Lung (tissue), 12 donors: Measurements from ENCODE around the gene TEP1. TPM values are rescaled to one million over a fixed set of nuclear protein-coding genes. Genes with fewer than 3 reads are reported as not detected.
A peak's percentile ranks its signal among the peaks of the same experiment; 100 is the strongest.

Experiments used
- ATAC-seq: fragments of 200-7000 bp; cut with Tn5 transposase; one replicate; pipeline ENCODE4 v1.9.1; 2020; ENCODE audit warnings: moderate number of reproducible peaks; ENCODE audit not compliant: insufficient read depth, low FRiP score
- DNase-seq, 3 donors: peaks; one replicate each; pipeline ENCODE4 v3.0.0-alpha.2; 2013 to 2017
- H3K27ac ChIP-seq, 2 donors: one replicate each; pipeline ENCODE4 v1.5.1; 2013; ENCODE audit warnings: mild to moderate bottlenecking in 2 of 2, moderate library complexity in 2 of 2, control low read depth in 1 of 2, inconsistent platforms in 1 of 2, low read depth in 1 of 2, low read length in 1 of 2
- H3K27me3 ChIP-seq, 3 donors: one replicate each; pipeline ENCODE4 v1.5.1; 2013; ENCODE audit warnings: low read length in 2 of 3; ENCODE audit not compliant: control insufficient read depth in 3 of 3, insufficient read depth in 3 of 3
- H3K36me3 ChIP-seq, 4 donors: one replicate each; pipeline ENCODE4 v1.5.1; 2013; ENCODE audit warnings: low read length in 4 of 4, mild to moderate bottlenecking in 1 of 4, moderate library complexity in 1 of 4; ENCODE audit not compliant: control insufficient read depth in 4 of 4, insufficient read depth in 4 of 4
- H3K4me1 ChIP-seq, 5 donors: one replicate each; pipeline ENCODE4 v1.5.1; 2013; ENCODE audit warnings: low read length in 5 of 5, mild to moderate bottlenecking in 2 of 5, moderate library complexity in 1 of 5; ENCODE audit not compliant: control insufficient read depth in 5 of 5, insufficient read depth in 5 of 5
- H3K4me3 ChIP-seq: one replicate; pipeline ENCODE4 v1.5.1; 2013; ENCODE audit warnings: mild to moderate bottlenecking, control low read depth, moderate library complexity
- H3K9ac ChIP-seq, 2 donors: one replicate each; pipeline ENCODE4 v1.5.1; 2013; ENCODE audit warnings: low read length in 2 of 2, control low read depth in 1 of 2; ENCODE audit not compliant: insufficient read depth in 1 of 2
- H3K9me3 ChIP-seq, 4 donors: one replicate each; pipeline ENCODE4 v1.5.1; 2013; ENCODE audit warnings: low read length in 3 of 4, mild to moderate bottlenecking in 1 of 4, moderate library complexity in 1 of 4; ENCODE audit not compliant: control insufficient read depth in 4 of 4, insufficient read depth in 3 of 4
- CTCF ChIP-seq: IDR thresholded peaks from 2 replicates; pipeline ENCODE4 v1.5.1; 2012; ENCODE audit warnings: mild to moderate bottlenecking; ENCODE audit errors: control extremely low read depth, extremely low read depth
- WGBS, 2 donors: extraction: QIAGEN DNeasy Blood & Tissue Kit; methylation state at CpG; one replicate each; pipeline ENCODE4 v1.1.7; 2013; 5-methylcytosine and 5-hydroxymethylcytosine counted together
- polyA plus RNA-seq, 2 donors: library from polyadenylated mRNA; stranded (reverse); fragments of 200-250 nt; gene quantifications; one replicate each; pipeline ENCODE4 v1.2.1, GENCODE V29; 2013
- total RNA-seq, 2 donors: library from RNA; depleted of rRNA in 1 of 2; stranded (reverse); fragments of >200 nt in 1 of 2; gene quantifications; one replicate each; pipeline ENCODE4 v1.2.1, GENCODE V29; 2014 to 2021
- donor health status: control.
- donor health status: control.
- donor health status: Bipolar disorder and iron deficiency.
- donor health status: healthy.
- donor health status: DM: yes; HTN: yes; CAD: no.

Gene TEP1
- total and polyA plus RNA-seq, 4 donors: 15.7 to 44.7 (median 22.5) TPM

DNA sequence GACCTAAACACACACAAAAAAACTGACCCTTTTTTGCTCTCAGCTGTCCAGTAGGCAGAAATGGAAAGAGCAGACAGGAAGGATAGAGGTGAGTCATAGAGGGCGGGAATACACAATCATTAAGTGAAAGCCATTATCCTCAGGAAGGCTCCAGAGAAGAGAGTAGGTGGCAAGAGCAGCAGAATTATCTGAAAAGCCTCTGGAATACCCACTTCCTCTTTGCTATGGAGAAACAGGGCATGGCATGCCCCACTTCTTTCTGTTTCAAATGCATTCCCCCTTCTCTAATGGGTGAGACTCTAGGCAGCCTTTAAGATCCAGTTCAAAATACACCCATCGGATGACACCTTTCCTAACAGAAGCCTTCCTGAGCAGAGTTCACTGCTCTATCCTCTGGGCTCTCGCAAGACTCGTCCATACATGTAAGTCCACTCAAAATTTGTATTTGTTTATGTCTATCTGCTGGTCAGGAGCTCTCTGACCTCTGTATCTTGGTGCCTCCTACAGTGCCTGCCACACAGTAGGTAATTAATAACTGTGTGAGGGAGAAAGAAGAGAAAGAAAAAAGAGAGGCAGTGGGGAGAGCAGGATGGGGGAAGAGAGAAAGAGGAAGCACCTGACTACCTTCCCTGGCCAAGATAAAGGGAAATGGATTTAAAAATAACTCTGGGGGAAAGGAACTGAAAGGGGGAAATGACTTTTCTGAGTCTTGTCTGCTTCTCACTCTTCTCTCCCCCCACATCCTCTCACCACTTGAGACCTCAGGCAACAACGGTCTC lies 14.1 kb upstream of the TEP1 start:
- 22 to 44% methylated on average over 5 of the region's 5 CpGs for WGBS, 2 donors
- Histone ChIP-seq H3K27me3 (no peaks in the 10 kb centered on the region), H3K36me3 (no peaks in the 10 kb centered on the region), H3K9ac (no peak overlapping the region), H3K27ac (peak overlapping the region in 1 of 2 donors; percentile 32), H3K4me3 (no peak overlapping the region), H3K4me1 (peaks cover 0 to 9% (median 0%) of the 10 kb centered on the region in 5 donors), H3K9me3 (no peaks in the 10 kb centered on the region)
- no peak for DNase-seq
- no peak for TF ChIP-seq CTCF
- peak; percentile 71 for ATAC-seq

DNA sequence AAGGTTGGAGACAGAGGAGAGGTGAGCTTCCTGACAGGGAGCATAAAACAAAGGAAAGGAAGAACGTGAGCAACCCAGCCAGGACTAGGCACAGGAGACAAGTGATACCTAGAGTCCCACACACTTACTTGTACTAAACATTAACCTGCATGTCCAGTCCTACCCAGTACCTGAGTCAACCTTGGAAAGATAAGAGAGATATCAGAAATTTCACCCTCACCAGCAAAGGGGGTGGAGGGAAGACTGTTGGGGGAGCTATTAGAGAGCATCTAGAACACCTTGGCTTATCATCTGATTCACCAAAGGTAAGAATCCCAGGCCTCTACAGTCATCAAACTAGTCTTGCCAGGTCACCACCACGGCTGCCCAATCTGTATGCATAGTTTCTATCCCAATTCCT lies 11.6 kb upstream of the TEP1 start:
- peaks cover 0 to 4% (median 0%) of the 10 kb centered on the region in 5 donors for H3K4me1 ChIP-seq
- no peaks in the 10 kb centered on the region for H3K9me3 ChIP-seq
- no peak for TF ChIP-seq CTCF
- H3K36me3 ChIP-seq: no peaks in the 10 kb centered on the region
- ATAC-seq (no peak), DNase-seq (no peak)
- no peak overlapping the region for H3K9ac ChIP-seq
- no peak overlapping the region for H3K27ac ChIP-seq
- H3K4me3 ChIP-seq: no peak overlapping the region
- 27 to 50% methylated on average over 2 of the region's 2 CpGs for WGBS, 2 donors
- H3K27me3 ChIP-seq: no peaks in the 10 kb centered on the region

DNA sequence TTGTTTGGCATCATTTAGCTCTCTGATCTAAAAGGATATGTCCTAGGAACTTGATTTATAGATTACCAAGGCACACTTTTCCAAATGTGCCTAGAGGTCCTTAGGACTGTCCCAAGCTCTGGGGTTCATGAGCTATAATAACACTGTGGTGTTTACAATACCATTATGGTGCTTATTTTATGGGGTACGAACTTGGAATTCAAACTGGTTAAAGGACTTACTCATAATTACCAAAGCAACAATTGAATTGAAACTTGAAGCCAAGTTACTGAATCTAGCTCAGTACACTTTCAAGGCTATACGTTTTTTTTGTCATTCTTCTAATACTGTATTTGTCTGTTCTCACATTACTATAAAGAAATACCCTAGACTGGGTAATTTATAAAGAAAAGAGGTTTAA lies 9.6 kb upstream of the TEP1 start:
- H3K9me3 ChIP-seq: no peaks in the 10 kb centered on the region
- WGBS, 2 donors: 31 to 73% methylated on average over 2 of the region's 2 CpGs
- no peaks in the 10 kb centered on the region for H3K27me3 ChIP-seq
- no peak for TF ChIP-seq CTCF
- DNase-seq: no peak
- no peak for ATAC-seq
- no peaks in the 10 kb centered on the region for H3K36me3 ChIP-seq
- H3K27ac ChIP-seq: no peak overlapping the region
- no peaks in the 10 kb centered on the region for H3K4me1 ChIP-seq
- no peak overlapping the region for H3K4me3 ChIP-seq
- no peak overlapping the region for H3K9ac ChIP-seq
